ENCODE results near the gene COMMD7.
"Not testable (repeated sequence)": the region's sequence is repeated elsewhere in the genome, so short reads cannot be mapped to it uniquely, and the experiment has no call there.

The COMMD7 gene

GRCh38 chr20:32767418-32768198, 24.3 kb upstream of the COMMD7 start:
- in situ Hi-C loops (cut with HindIII; ENCODE audit: low sequenced_read_pairs): no loop called here

DNA sequence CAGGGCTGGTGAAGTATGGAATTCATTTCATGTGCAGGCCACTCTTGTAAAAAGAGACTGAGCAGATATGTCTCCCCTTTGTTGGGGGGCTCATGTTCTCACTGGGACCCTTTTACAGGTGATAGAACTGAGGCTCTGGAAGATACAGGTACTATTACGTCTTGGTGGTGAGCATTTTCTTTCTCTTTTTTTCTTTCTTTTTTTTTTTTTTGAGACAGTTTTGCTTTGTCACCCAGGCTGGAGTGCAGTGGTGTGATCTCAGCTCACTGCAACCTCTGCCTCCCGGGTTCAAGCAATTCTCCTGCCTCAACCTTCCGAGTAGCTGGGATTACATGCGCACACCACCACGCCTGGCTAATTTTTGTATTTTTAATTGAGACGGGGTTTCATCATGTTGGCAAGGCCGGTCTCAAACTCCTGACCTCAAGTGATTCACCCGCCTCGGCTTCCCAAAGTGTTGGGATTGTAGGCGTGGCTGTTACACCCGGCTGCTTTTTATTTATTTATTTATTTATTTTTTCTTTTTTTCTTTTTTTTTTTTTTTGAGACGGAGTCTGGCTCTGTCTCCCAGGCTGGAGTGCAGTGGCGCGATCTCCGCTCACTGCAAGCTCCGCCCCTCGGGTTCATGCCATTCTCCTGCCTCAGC, 22.1 kb upstream of the COMMD7 start:
- in situ Hi-C loops (cut with HindIII; ENCODE audit: low sequenced_read_pairs): not testable (repeated sequence)

- in situ Hi-C loops (cut with HindIII; ENCODE audit: low sequenced_read_pairs): loop anchor here (5.0 kb wide), 1 partner anchor 33 kb away; no protein-coding TSS in a partner anchor
These were observed 21.0 kb upstream of the COMMD7 start for GRCh38 chr20:32764005-32764960.

DNA sequence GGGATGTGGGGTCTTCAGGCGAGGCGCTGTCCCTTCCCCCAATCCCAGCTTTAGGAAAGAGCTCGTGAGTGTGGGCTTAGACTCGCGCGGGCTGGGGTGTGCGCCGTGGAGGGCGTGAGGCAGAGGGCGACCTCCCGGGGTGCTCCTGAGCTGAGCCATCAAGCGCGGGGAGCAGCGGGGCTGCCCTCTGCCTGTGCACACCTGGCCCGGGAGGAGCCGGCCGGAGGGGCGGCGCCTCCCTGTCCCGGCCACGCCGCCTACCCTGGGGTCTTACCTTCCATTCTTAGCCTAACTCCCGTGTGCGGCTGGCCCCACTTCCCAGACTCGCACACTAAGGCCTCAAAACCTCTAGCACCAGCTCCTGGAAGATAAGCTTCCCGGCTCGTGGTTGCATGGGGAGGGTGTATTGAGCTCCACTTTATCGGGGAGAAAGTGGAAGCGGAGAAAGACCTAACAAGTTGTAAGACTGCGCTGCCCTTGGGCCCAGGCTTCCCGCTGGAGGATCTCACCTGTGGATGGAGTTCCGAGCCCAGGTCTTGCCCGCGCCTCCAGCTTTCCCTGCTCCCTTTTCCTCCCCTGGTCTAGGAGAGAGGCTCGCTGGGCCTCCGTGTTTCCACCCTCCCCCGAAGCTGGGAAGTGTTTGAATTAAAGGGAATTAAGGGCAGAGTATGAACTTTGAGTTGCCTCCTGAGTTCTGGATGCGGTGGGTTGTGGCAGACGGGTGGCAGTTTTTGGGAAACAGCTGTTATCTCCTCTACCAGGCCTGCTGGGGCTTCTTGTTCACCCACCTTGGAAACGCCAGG, 20.1 kb upstream of the COMMD7 start:
- in situ Hi-C loops (cut with HindIII; ENCODE audit: low sequenced_read_pairs): loop anchor here (5.0 kb wide), 1 partner anchor 34 kb away; no protein-coding TSS in a partner anchor

- in situ Hi-C loops (cut with HindIII; ENCODE audit: low sequenced_read_pairs): loop anchor here (5.0 kb wide), 1 partner anchor 35 kb away; no protein-coding TSS in a partner anchor
These were observed 19.5 kb upstream of the COMMD7 start for GRCh38 chr20:32762754-32763201.

- in situ Hi-C loops (cut with HindIII; ENCODE audit: low sequenced_read_pairs): loop anchor here (5.0 kb wide), 1 partner anchor 35 kb away; no protein-coding TSS in a partner anchor
These were observed 18.8 kb upstream of the COMMD7 start, which contains the start of gene DNMT3B for GRCh38 chr20:32761831-32762753. Gene DNMT3B, plus strand, starts transcription at chr20:32762385. Its CDS starts 17,939 bp downstream, at chr20:32780324.

DNA sequence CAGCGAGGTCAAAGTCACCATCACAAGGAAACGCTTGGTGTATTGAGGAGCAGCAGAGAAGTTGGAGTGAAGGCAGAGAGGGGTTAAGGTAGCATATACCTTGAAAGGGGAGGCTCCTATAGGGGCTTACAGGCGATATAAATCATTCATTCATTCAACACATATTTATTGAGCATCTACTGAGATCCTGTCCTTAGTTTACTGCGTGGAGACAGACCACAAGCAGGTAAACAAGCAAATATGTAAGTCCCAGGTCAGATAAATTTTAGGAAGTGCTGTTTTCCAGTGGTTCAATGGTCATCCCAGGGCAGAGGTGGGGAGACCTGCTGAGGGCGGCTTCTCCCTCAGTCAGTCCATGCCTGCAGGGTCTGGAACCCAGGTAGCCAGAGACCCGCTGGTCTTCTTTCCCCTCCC, 18.2 kb upstream of the COMMD7 start:
- in situ Hi-C loops (cut with HindIII; ENCODE audit: low sequenced_read_pairs): loop anchor here (5.0 kb wide), 1 partner anchor 36 kb away; no protein-coding TSS in a partner anchor

DNA sequence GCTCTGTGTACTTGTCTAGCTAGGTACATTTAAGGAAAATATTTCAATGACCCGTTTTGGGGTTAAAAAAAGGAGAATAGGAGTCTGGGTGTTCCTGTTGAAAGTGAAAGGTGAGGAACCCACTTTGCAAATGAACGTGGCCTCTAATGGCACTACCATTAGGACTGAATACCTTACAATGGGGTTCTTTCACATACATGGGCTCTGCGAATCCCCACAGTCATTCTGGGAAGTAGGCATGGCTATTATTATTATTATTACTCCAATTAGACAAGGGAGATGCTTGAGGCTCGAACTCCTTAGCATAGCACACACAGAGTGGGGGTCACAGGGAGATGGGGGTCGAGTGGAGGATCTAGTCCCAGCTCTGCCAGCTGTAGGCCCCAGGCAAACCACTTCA, 12.9 kb upstream of the COMMD7 start:
- in situ Hi-C loops (cut with HindIII; ENCODE audit: low sequenced_read_pairs): no loop called here

- in situ Hi-C loops (cut with HindIII; ENCODE audit: low sequenced_read_pairs): no loop called here
These were observed 10.5 kb upstream of the COMMD7 start for GRCh38 chr20:32753731-32754130.

- in situ Hi-C loops (cut with HindIII; ENCODE audit: low sequenced_read_pairs): no loop called here
These were observed 9.4 kb upstream of the COMMD7 start for GRCh38 chr20:32752458-32753250.

- in situ Hi-C loops (cut with HindIII; ENCODE audit: low sequenced_read_pairs): no loop called here
These were observed 8.6 kb upstream of the COMMD7 start for GRCh38 chr20:32751702-32752457.

GRCh38 chr20:32751293-32751692, 8.0 kb upstream of the COMMD7 start:
- in situ Hi-C loops (cut with HindIII; ENCODE audit: low sequenced_read_pairs): no loop called here

- in situ Hi-C loops (cut with HindIII; ENCODE audit: low sequenced_read_pairs): no loop called here
These were observed 6.8 kb upstream of the COMMD7 start for GRCh38 chr20:32749914-32750637.

DNA sequence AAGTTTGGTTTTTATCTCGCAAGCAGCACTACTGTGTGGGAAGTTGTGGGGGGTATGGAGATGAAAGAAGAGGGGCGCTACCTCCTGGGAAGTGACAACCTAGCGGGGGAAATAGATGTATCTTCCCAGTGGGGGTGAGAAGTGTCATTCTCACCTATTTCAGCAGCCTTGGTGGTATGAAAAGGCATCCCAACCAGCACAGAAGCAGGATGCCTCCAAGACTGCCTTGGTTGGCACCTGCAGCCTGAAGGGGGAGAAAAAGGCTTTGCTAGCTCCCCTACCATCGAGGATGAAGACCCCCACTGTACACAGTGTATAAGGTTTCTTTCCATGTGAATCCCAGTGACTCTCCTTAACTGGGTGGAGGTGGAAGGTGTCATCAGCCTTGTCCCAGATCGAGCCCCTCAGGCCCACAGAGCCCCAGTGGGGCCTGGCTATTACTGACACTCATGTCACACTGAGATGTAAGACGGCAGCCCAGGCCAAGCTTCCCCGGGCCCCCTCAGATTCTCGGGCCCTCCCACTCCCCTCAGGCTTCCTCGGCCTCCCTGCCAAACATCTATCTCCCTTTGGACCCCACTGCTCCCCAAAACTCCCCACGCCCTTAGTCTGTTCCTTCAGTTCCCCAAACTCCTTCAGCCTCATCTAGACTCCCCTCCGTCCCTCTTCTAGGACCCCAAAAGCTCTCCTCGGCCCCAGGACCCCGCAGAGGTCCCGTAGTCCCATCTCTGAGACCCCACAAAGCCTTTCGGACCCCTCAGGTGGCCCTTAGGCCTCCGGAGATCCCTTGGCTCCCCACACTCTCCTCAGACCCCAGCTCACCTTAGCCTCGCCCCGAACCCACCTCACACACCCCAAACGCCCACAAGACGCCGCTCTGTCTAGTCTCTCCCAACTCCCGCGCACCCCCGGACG, 688 bp downstream of the COMMD7 start:
- in situ Hi-C loops (cut with HindIII; ENCODE audit: low sequenced_read_pairs): no loop called here

DNA sequence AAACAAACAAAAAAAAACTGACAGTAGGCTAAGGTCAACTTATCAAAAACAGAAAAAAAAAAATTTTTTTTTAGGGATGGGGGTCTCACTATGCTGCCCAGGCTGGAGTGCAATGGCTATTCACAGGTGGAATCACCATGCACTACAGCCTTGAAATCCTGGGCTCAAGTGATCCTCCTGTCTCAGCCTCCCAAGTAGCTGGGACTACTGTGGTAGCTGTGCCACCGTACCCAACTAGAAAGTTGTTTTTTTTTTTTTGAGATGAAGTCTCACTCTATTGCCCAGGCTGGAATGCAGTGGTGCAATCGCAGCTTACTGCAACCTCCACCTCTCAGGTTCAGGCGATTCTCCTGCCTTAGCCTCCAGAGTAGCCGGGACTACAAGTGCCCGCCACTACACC, 2.1 kb downstream of the COMMD7 start:
- in situ Hi-C loops (cut with HindIII; ENCODE audit: low sequenced_read_pairs): no loop called here
